HepG2 (cell line): ENCODE results near the gene UBE2J1. TPM values are rescaled to one million over a fixed set of nuclear protein-coding genes. Genes with fewer than 3 reads are reported as not detected.

Source experiments
- ATAC-seq: fragments of 200-7000 bp; cut with Tn5 transposase; 3 replicates; pipeline ENCODE4 v1.9.1; 2020; ENCODE audit warnings: mild to moderate bottlenecking, moderate library complexity
- BruUV-seq: library from RNA; stranded (reverse); fragments of 400-500 nt; replicated peaks from 2 replicates; lab custom pipeline; 2021; lab: Mats Ljungman, UMichigan
- CTCF ChIA-PET: fragments of 300-600 bp; formaldehyde crosslinking; extraction: SDS; loops from one replicate; lab custom pipeline; 2021; ENCODE audit warnings: low total read pairs, inconsistent platforms, low intra/inter-chr PET ratio; lab: Yijun Ruan, JAX
- POLR2A ChIA-PET: fragments of 350-600 bp; sonication (Branson Sonifier 250); formaldehyde crosslinking; loops from one replicate; lab custom pipeline; 2020; ENCODE audit warnings: antibody characterized with exemption, inconsistent platforms; lab: Yijun Ruan, JAX
- DNase-seq: peaks from one replicate; pipeline ENCODE4 v3.0.0-alpha.2; 2015; ENCODE audit warnings: low spot score
- FAIRE-seq: peaks from 3 replicates; lab custom pipeline; 2011; peaks lifted over from hg19 to GRCh38; lab: Jason Lieb, UNC
- H2AFZ ChIP-seq: one replicate; pipeline ENCODE4 v1.6.1; 2011; ENCODE audit warnings: low read length, inconsistent platforms
- H3K27ac ChIP-seq: fragments of 300-600 bp; 3 replicates; pipeline ENCODE4 v1.8.0; 2011; ENCODE audit warnings: mixed run types, mild to moderate bottlenecking, mixed read lengths, low read length, inconsistent platforms; ENCODE audit not compliant: insufficient read depth; ENCODE audit errors: extremely low read length
- H3K27me3 ChIP-seq, 2 experiments: fragments of 200-600 bp in 1 of 2; 2 replicates in 1 of 2; 3 replicates in 1 of 2; pipeline versions ENCODE4 v1.6.0 to v1.8.0; 2011; ENCODE audit warnings: low read length in 2 of 2, mild to moderate bottlenecking in 2 of 2, moderate library complexity in 2 of 2, inconsistent platforms in 1 of 2; ENCODE audit not compliant: insufficient read depth in 2 of 2, control insufficient read depth in 1 of 2
- H3K36me3 ChIP-seq, 2 experiments: fragments of 200-600 bp in 1 of 2; replicated peaks in 1 of 2; 2 replicates in 1 of 2; 3 replicates in 1 of 2; pipeline versions ENCODE4 v1.5.1 to v1.8.0; 2011; ENCODE audit warnings: low read length in 2 of 2, inconsistent platforms in 1 of 2; ENCODE audit not compliant: insufficient read depth in 2 of 2, control insufficient read depth in 1 of 2
- H3K4me1 ChIP-seq: 2 replicates; pipeline ENCODE4 v1.5.1; 2012; ENCODE audit warnings: low read length, inconsistent platforms; ENCODE audit not compliant: insufficient read depth
- H3K4me2 ChIP-seq: 2 replicates; pipeline ENCODE4 v1.6.0; 2011; ENCODE audit warnings: low read depth, low read length, inconsistent platforms
- H3K4me3 ChIP-seq, 3 experiments: fragments of 200-600 bp in 1 of 3; sonication (generic), shearing (Covaris generic) in 1 of 3; replicated peaks in 1 of 3; 2 replicates each; pipeline ENCODE4 v1.5.1; 2011 to 2016; ENCODE audit warnings: low read length in 3 of 3, inconsistent platforms in 2 of 3, low read depth in 2 of 3, mild to moderate bottlenecking in 2 of 3, control low read depth in 1 of 3, mixed read lengths in 1 of 3; ENCODE audit not compliant: insufficient read depth in 1 of 3
- H3K79me2 ChIP-seq: one replicate; pipeline ENCODE4 v1.6.1; 2011; ENCODE audit warnings: low read length, inconsistent platforms; ENCODE audit not compliant: insufficient read depth
- H3K9ac ChIP-seq: 2 replicates; pipeline ENCODE4 v1.6.0; 2011; ENCODE audit warnings: mild to moderate bottlenecking, low read depth, low read length, inconsistent platforms; ENCODE audit not compliant: insufficient read depth
- H3K9me3 ChIP-seq: 2 replicates; pipeline ENCODE4 v1.5.1; 2012; ENCODE audit warnings: mild to moderate bottlenecking, low read length
- H4K20me1 ChIP-seq: 2 replicates; pipeline ENCODE4 v1.6.0; 2011; ENCODE audit warnings: inconsistent platforms, mild to moderate bottlenecking, low read length, moderate library complexity; ENCODE audit not compliant: insufficient read depth
- DMTF1 ChIP-seq: sonication (generic); formaldehyde crosslinking; IDR thresholded peaks from 2 replicates; pipeline ENCODE4 v1.4.0; 2020; ENCODE audit warnings: mild to moderate bottlenecking, missing genetic modification reagents
- NFRKB ChIP-seq: fragments of 450-650 bp; IDR thresholded peaks from 2 replicates; pipeline ENCODE4 v1.6.1; 2017
- PCBP1 ChIP-seq: fragments of 200-400 bp; formaldehyde crosslinking; IDR thresholded peaks from 2 replicates; pipeline ENCODE4 v1.6.1; 2017; ENCODE audit warnings: mild to moderate bottlenecking, low read depth, low read length, borderline replicate concordance
- SP140L ChIP-seq: sonication (generic); formaldehyde crosslinking; IDR thresholded peaks from 2 replicates; pipeline ENCODE4 v1.4.0; 2020; ENCODE audit warnings: missing genetic modification reagents, borderline replicate concordance
- ZFY ChIP-seq: sonication (generic); formaldehyde crosslinking; IDR thresholded peaks from 2 replicates; pipeline ENCODE4 v1.4.0; 2020; ENCODE audit warnings: missing genetic modification reagents
- ZNF512 ChIP-seq: sonication (generic); formaldehyde crosslinking; IDR thresholded peaks from 2 replicates; pipeline ENCODE4 v1.4.0; 2020; ENCODE audit warnings: mild to moderate bottlenecking, missing genetic modification reagents
- ZNF746 ChIP-seq: sonication (generic); formaldehyde crosslinking; IDR thresholded peaks from 2 replicates; pipeline ENCODE4 v1.8.0; 2022; ENCODE audit warnings: mild to moderate bottlenecking, missing genetic modification reagents
- WGBS: methylation state at CpG from one replicate; pipeline ENCODE4 v1.1.6; 2017; ENCODE audit warnings: low lambda C conversion rate; 5-methylcytosine and 5-hydroxymethylcytosine counted together
- in situ Hi-C: cut with HindIII; loops from 2 replicates; pipeline ENCODE4 v1.10.0; 2017; ENCODE audit warnings: low pct_unique_long_range_greater_than_20kb; ENCODE audit not compliant: extremely low pct_ligation_motif_present
- intact Hi-C: fragments of 100-400 bp; cut with micrococcal nuclease; formaldehyde crosslinking; loops from one replicate; pipeline ENCODE4 v1.10.0; 2022; ENCODE audit not compliant: unreplicated experiment
- polyA plus RNA-seq, 8 experiments: library from polyadenylated mRNA; depleted of rRNA in 3 of 8; stranded (reverse) in 7 of 8; unstranded in 1 of 8; fragments of >200 nt; fragmentation: Illumina TruSeq in 4 of 8; extraction: Trizol in 4 of 8; gene quantifications; 2 replicates each; pipeline versions ENCODE4 v1.2.1 to v1.2.3, GENCODE V29; 2011 to 2016; ENCODE audit warnings: low read depth in 4 of 8, missing spikeins in 1 of 8, mixed read lengths in 1 of 8; ENCODE audit not compliant: insufficient read depth in 1 of 8
- total RNA-seq, 5 experiments: library from RNA; depleted of rRNA; stranded (reverse); fragments of >200 nt; fragmentation: Illumina TruSeq; extraction: Trizol; gene quantifications; 2 replicates each; pipeline ENCODE4 v1.2.3, GENCODE V29; 2016; ENCODE audit warnings: low read depth in 1 of 5

Gene UBE2J1
- total and polyA plus RNA-seq, 2 of the 13 experiments (the other 11 are each of a cell fraction or from before 2014, with no cell fraction given): 19.3 to 24.6 TPM

GRCh38 chr6:89378628-89379027 lies 26.1 kb upstream of the UBE2J1 start:
- no peaks in the 10 kb centered on the region for H4K20me1 ChIP-seq
- in situ Hi-C loops: no loop called here
- DNase-seq: no peak
- no peak overlapping the region for H3K9ac ChIP-seq
- H3K9me3 ChIP-seq: no peaks in the 10 kb centered on the region
- BruUV-seq: no TSS peak
- intact Hi-C loops: loop anchor here (5.0 to 10.0 kb wide), 2 partner anchors 234 to 394 kb away; no protein-coding TSS in a partner anchor
- CTCF ChIA-PET: no interaction called here
- no peaks in the 10 kb centered on the region for H3K4me1 ChIP-seq
- no peak overlapping the region for H3K4me3 ChIP-seq
- H3K4me2 ChIP-seq: no peak overlapping the region
- no peaks in the 10 kb centered on the region for H3K79me2 ChIP-seq
- WGBS: 72% methylated on average over 4 of the region's 4 CpGs
- H2AFZ ChIP-seq: no peak overlapping the region
- TF ChIP-seq NFRKB (no peak), ZFY (CRISPR knock-in tag) (no peak), PCBP1 (no peak), ZNF746 (CRISPR knock-in tag) (no peak), DMTF1 (no peak), ZNF512 (CRISPR knock-in tag) (no peak), SP140L (CRISPR knock-in tag) (no peak)
- TF ChIP-seq, all 625 proteins: peak for 0
- Histone ChIP-seq H3K36me3 (no peaks in the 10 kb centered on the region), H3K27ac (no peak overlapping the region), H3K27me3 (no peaks in the 10 kb centered on the region; a peak in 1 of 5 replicates)
- no peak for FAIRE-seq
- no peak for ATAC-seq
- POLR2A ChIA-PET: no interaction called here
